Right ventricle myocardium superior (tissue), 1 donor: ENCODE measurements around the gene TENT4A. TPM values are rescaled to one million over a fixed set of nuclear protein-coding genes. Genes with fewer than 3 reads are reported as not detected.

Experiments used
- ATAC-seq: fragments of 200-7000 bp; cut with Tn5 transposase; one replicate; pipeline ENCODE4 v1.9.1; 2020; ENCODE audit warnings: mild to moderate bottlenecking; ENCODE audit not compliant: poor library complexity
- DNase-seq: peaks from one replicate; pipeline ENCODE4 v3.0.0-alpha.2; 2020
- intact Hi-C: fragments of 100-400 bp; cut with DNase I; formaldehyde crosslinking; loops from one replicate; pipeline ENCODE4 v1.11.2; 2022
- total RNA-seq: library from RNA; stranded (reverse); fragmentation: NEBNext Ultra II Directional; extraction: Animal tissue kit (Norgen Biotek cat#: 25700); gene quantifications from one replicate; pipeline ENCODE4 v1.2.1, GENCODE V29; 2021
- donor health status: DM: no; HTN: yes; CAD: no; lungs with severe emphysema.

TENT4A gene
- total RNA-seq, 1 donor from 2014 or later: 10.8 TPM

DNA sequence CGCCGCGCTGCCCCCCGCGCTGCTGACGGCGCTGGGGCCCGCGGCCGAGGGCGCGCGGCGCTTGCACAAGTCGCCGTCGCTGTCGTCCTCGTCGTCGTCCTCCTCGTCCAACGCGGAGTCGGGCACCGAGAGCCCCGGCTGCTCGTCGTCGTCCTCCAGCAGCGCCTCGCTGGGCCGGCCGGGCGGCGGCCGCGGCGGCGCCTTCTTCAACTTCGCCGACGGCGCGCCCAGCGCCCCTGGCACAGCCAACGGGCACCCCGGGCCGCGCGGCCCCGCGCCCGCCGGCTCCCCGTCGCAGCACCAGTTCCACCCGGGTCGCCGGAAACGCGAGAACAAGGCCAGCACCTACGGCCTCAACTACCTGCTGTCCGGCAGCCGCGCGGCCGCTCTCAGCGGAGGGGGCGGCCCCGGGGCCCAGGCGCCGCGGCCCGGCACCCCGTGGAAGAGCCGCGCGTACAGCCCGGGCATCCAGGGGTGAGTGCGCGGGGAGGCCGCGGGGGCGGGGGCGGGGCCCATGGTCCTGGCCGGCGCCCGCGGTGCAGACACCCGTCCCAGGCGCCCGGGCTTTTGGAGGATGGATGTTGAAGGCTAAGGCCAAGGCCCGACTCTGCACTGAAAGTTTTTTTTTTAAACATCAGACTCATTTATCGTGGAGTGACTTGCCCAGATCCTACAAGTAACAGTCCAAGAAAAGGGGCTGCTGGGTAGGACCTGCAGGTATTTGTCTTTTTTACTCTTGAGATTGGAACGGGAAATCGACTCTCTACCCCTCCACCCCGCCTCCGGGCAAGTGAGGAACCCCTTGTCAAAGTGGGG lies 1.2 kb downstream of the TENT4A start:
- intact Hi-C loops: no loop called here
- ATAC-seq (no peak), DNase-seq (peak; percentile 61)

DNA sequence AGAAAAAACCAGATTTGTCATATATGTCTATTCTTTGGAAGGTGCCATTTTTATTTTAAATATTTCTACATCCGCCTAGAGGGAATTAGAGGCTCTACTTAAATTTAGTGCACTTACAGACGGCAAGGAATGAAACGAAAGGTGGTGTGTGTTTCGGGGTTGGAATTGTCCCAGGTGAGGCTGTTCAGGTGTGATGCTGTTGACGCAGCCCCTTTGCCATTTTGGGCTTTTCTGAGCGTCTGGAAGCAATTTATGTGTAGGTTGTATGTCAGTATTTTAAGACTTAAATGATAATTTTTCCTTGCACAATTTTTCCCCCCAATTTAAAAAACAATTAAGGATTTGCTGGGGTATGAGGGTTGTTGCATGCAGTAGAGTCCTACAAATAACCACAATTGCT lies 2.0 kb downstream of the TENT4A start:
- ATAC-seq: no peak
- DNase-seq: no peak
- intact Hi-C loops: no loop called here

DNA sequence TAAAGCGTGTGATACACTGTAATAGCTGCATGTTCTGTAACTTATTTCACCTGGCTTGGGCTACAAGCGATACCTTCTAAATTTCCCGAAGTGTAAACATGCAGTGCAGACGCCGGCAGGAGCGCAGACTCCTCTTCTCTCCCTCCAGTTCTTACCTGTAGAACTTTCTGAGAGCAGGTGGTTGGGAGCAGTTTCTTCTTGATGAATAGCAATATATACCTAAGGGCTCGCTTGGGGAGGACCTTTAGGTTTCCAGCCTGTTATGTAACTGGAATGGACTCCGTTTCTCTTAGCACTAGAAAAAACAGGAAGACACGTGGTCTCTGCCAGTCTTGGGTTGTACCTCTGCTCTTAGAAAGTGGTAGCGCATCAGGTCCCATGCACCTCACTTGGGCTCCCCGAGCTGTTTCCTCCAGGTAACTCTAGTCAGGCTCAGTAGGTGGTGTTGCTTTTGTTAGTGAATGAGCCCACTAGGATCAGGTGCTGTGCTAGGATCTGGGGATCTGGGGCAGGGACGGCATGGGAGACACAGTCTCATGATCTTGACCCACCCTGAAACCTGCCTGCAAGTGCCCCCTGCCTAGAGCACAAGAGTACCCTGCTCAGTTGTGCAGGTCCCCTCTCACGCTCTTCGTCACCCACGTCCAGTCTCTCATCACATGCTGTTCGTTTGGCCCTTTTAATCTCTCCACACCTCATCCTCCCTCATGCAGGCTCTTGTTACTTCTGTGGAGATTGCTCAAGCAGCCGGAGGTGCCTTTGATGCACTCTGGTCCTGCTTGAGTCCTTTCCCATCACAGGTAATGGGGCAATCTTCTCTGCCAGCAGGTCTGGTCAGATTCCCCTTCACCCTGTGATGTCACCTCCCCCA lies 2.8 kb downstream of the TENT4A start:
- ATAC-seq (no peak), DNase-seq (no peak)
- intact Hi-C loops: no loop called here

DNA sequence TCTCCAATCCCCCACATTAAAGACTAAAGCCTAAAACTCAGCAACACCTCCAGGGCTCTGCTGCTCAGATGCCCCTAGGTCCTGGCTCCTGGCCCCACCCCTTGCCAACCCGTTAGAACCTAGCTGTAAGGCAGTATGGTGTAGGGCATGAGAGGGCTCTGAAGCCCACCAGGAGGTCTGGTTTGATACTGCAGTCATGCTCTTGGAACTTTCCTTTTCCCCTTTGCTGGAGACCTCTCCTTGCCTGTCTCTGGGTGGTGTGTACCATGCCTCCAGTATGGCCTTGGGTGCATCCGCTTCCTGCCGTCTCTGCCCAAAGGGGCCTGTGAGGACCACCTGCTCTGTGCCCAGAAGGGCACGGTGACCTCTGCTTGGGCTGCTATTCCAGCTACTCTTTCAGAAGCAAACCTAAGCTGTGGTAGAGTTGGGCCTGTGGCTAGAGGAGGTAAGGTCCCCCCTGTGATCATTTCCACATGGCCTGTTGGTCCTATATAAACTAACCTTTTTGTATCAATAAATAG lies 3.5 kb downstream of the TENT4A start:
- intact Hi-C loops: no loop called here
- ATAC-seq (no peak), DNase-seq (no peak)

DNA sequence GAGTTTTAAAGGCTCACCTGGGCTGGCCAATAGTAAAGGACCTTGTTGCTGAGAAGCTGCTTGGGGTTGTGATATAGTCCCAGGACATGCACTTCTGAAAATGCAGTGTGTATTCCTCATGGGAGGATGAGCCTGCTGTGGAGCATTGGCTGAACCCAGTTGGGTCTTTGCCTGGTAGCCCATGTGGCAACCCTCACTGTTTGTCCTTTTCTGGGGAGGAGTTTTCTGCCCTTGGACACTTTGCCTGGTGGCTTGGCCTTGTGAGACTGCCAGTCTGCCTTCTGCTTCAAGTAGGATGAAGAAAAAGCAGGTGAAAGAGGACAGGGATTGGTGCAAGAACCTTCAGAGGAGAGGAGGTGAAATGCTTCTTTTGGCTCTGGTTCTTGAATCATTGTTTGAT lies 4.0 kb downstream of the TENT4A start:
- ATAC-seq (no peak), DNase-seq (no peak)
- intact Hi-C loops: no loop called here

DNA sequence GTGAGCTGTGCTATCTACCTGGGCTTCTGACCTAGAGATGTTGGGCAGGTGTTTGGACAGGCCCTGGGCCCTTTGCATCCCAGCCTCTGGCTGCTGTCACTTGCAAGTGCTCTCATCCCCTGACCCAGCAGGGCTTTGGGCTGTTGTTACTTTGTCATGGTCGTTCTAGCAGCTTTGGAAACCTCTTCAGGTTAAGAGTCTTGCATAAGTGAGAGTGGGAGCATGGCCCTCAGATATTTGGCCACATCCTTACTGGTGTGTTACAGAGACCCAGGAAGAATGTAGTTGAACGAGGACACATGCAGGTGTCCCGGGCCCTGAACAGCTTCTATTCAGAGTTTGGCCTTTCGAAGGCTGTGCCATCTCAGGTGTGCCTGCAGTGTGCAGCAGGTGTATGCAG lies 4.5 kb downstream of the TENT4A start:
- intact Hi-C loops: no loop called here
- no peak for DNase-seq
- no peak for ATAC-seq

DNA sequence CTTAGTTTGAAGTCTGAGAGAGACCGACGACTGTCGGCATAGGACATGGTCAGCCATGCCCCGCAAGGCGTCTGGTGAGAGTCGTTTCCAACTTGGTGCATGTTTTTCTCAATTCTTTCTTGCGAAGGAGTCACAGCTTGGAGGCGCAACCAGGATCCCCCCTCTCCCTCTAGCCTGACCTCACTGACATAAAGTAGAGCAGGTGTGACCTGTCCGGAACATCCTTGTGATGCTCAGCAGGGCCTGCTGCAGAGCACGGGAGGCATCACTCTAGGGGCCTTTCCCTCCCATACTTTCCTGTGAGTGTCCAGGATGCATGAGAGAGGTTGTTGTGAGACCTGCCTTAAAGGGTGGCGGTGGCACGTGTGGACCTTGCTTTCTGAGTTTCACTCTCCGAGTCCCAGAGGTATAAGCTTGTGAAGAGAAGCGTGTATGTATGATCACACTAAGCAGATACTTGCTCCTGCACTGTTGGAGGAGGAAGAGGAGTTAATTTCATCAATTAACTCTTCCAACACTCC lies 5.0 kb downstream of the TENT4A start:
- intact Hi-C loops: no loop called here
- DNase-seq: no peak
- no peak for ATAC-seq

DNA sequence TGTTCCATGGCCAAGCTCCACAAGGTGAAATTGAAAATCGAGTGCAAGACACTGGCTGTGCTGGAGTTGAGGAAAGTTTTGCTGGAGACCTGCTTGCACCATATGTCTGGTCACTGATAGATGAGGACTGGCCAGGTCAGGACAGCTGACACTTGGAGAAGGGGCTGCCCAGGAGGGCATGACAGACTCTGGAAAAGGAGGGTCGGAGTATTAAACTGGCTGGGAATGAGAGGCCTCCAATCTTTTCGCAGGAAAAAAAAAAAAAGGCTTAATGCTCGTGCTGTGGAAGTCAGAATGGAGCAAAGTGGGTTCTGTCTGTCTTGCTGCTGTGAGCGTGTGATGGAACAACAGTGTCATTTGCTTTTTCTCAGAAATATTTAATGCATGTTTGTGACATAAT lies 5.5 kb downstream of the TENT4A start:
- intact Hi-C loops: no loop called here
- ATAC-seq: no peak
- no peak for DNase-seq

DNA sequence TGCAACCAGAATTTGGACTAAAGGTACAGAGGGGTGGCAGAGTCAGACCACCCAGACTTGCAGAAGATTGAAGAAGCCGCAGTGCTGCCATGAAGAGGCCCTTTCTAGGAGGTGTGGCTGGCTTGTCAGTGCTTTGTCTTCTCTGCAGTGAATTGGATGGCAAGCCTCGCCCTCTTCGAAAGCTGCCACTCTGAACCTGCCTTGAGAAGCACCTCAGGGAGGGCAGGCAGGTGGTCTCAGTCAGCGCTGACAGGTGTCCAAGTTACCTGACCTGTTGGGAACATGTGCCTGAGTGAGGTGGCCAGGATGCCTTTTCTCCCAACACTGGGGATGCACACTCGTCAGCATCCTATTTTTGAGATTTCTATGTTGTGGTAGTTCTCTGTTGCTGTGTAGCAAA lies 6.2 kb downstream of the TENT4A start:
- intact Hi-C loops: no loop called here
- no peak for ATAC-seq
- DNase-seq: no peak

DNA sequence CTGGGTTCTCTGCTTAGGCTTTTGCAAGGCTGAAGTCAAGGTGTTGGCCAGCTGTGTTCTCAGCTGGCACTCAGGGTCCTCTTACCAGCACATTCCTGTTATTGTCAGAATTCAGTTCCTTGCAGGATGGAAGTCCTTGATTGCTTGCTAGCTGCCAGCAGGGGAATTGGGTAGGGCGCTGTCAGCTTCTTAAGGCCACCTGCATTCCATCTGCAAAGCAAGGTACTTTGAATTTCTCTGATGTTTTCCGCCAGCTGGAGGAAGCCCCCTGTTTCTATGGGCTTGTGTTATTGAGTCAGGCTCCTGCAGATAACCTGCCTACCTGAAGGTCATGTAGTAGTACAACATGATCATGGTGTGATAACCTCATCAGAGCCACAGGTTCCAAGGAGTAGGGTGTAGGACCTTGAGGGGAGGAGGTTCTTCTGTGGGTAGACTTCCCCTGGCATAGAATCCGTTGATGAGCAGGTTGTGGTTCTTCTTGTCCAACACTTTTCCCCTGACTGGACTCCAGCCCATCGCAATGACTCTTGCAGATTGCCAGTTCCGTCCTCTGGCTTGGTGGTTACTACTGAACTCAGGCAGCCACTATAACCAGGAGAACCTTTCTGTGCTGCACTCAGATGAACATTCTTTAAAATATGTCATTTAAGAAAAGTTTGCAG lies 6.8 kb downstream of the TENT4A start:
- no peak for DNase-seq
- peak; percentile 42 for ATAC-seq
- intact Hi-C loops: no loop called here

DNA sequence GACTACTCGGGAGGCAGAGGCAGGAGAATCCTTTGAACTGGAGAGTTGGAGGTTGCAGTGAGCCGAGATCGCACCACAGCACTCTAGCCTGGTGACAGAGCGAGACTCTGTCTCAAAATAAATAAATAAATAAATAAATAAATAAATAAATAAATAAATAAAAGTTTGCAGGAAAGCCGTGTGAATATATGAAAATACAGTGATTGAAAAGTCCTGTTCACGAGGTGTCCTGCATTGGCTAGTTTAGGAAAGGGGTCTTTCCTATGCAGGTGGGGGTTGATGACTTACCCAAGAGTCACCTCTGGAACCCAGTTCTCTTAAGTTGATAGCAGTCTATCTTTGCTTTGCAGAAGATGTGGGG lies 7.3 kb downstream of the TENT4A start:
- DNase-seq: no peak
- intact Hi-C loops: no loop called here
- no peak for ATAC-seq

DNA sequence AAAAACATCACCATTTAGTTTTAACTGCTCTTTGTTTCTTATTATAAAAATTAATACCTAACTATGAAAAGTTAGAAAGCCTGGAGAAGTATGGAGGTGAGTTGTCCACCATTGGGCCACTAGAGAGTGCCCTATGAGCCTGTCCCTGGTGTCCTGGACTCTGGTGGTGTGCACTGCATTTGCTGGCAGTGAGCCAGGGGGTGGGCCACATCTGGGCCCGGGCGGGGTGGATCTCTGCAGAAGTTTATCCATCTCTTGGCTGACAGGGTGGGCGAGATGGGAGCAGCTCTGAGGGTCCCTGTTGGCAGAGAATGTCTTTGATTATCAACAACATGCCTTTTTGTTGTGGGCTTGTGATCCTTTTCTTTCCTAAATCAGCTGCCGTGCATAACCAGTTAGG lies 8.2 kb downstream of the TENT4A start:
- intact Hi-C loops: no loop called here
- DNase-seq (no peak), ATAC-seq (no peak)

DNA sequence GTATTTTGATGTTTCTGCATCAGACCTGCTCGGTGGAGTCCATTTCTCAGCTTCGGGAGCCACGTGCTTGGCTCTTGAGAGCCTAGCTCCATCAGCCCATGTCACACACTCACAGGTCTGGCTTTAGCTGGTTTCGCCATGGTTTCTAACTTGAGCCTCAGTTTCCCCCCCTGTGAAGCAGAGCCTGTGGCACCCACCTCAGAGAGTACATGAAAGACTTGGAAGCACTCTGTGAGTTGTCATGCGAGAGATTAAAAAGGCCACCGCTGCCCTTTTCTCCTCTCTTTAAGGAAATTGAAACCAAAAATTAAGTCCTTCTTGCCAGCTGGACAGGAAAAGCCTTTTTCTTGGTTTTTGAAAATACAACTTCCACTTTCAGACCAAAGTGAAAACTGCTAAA lies 8.8 kb downstream of the TENT4A start:
- intact Hi-C loops: no loop called here
- ATAC-seq (peak; percentile 34), DNase-seq (no peak)

DNA sequence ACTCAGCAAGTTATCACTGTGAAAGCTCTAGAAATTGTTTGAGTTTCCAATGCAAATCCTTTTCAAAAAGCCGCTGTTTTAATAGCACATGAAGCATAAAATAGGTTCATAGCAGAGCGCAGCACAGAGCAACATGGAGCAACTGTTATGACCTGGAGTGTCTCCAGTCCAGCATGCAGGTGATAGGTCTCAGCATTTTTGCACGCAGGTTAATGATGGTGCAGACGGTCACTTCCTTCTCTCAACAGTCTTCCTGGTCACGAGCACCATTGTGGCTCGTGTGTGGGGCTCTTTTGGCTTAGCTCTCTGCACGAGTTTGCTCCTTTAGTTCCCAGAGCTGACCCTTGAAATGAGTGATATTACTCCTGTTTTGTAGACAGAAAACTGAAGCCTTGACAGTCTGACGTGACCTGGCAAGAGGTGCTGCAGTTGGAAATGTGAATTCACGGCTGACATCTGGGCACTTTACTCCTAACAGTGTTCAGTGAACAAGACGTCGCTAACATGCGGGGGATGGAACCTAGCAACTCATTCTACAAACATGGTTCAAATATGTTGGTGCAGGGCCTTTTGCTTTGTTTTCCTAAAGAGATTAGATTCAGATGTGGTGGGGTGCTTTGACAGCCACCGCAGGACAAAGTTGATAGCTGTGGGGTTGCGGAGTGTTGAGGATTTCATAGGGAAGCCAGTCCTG lies 10.0 kb downstream of the TENT4A start:
- intact Hi-C loops: no loop called here
- no peak for DNase-seq
- no peak for ATAC-seq

DNA sequence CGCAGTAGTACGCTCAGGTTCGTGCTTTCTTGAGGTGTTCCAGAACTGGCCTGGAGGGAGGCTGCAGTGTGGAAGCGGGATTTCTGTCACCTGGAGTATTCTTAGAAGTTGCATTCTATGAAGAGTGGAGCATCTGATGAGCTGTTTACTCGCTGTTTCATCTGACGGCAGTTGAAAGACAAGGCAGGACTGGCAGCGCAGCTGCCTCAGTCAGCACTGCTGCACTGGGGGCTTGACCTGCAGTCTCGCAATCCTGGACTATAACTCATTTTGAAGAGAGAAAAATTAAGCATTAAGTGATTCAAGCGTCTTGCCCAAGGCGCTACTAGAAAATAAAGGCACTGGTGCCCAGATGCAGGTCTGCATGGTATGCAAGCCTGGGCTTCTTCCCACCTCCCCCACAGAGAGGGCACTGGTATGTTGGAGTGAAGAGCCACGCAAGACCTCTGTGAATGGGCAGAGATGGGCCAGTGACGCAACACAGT lies 10.6 kb downstream of the TENT4A start:
- intact Hi-C loops: no loop called here
- ATAC-seq (no peak), DNase-seq (no peak)

DNA sequence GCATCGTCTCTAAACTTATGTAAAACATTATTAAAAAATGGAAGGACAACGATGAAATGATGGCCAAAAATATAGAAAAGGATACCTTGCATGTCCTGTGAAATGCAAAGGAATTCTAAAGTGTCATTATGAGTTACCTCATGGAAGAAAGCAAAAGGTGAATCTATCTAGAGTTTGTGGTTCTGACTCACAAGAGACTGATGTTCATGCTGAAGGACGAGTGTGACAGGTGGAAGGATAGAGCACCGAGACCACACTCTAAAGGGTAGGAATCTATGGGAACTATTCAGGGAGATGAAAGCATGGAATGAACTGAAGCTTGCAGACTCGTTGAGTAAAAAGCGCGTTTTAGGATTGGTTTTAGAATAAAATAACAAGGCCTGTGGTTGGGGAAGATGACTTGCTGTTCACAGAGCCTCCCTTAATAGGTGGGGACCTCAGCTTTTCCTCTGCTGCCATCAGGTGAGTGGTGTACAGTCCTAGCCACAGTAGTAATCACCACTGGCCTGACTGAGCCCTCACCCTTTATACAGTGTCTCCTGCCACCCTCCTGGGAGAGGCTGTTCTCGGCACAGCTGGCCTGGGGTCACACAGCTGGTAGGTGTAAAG lies 11.2 kb downstream of the TENT4A start:
- DNase-seq (no peak), ATAC-seq (no peak)
- intact Hi-C loops: no loop called here

DNA sequence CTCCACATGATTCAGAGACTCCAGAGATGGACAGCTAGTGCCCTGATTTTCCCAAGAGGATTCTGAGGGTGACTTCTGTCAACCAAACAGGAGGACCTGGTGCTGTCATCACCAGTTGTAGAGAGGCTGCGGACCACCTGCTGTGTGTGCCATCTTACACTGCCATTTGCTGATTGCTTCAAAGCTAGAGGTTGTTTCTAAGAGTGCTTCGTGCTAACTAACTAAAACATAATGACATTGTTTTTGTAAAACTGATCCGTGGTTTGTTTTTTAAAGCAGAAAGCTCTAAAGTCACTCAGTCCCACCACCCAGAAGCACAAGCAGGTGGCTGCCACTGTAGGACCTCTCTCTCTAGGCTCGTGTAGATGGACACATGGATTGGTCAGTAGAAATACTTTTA lies 12.2 kb downstream of the TENT4A start:
- intact Hi-C loops: no loop called here

DNA sequence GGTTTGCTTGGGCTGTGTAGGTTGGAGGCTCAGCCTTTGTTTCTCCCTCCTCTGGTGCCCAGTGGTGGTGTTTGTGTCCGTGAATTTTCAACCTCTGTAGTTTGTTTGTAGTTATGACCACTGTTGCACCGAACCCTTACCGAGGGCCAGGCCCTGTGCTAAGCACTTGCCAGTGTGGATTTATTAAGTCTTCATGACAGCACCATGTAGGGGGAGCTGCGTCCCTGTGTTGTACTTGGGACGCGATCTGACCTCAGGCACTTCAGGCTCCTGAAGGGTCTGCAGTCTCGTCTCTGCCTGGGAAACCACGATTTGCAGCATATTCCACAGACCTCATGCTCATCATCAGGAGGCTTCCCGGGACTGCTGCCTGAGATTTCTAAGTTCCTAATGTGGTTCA lies 12.8 kb downstream of the TENT4A start:
- no peak for DNase-seq
- no peak for ATAC-seq
- intact Hi-C loops: no loop called here

More for the DNA sequence above, 12.2 kb downstream of the TENT4A start:
- ATAC-seq (no peak), DNase-seq (no peak)
